H9 (cell line): ENCODE measurements around the gene SPEF2. TPM values are rescaled to one million over a fixed set of nuclear protein-coding genes. Genes with fewer than 3 reads are reported as not detected.

Experiments used
- DNase-seq: peaks from one replicate; pipeline ENCODE4 v3.0.0-alpha.2; 2017
- H2AFZ ChIP-seq: one replicate; pipeline ENCODE4 v1.6.1; 2013; ENCODE audit warnings: mild to moderate bottlenecking, low read length, control low read depth, moderate library complexity
- H2AK5ac ChIP-seq: 2 replicates; pipeline ENCODE4 v1.6.1; 2013; ENCODE audit warnings: low read length, control low read depth, mixed read lengths; ENCODE audit not compliant: insufficient read length
- H2BK120ac ChIP-seq: one replicate; pipeline ENCODE4 v1.6.1; 2013; ENCODE audit warnings: low read depth, mild to moderate bottlenecking, low read length, control low read depth, inconsistent platforms; ENCODE audit not compliant: poor library complexity, severe bottlenecking
- H2BK12ac ChIP-seq: 2 replicates; pipeline ENCODE4 v1.6.1; 2013; ENCODE audit warnings: low read length, control low read depth, mixed read lengths, low read depth; ENCODE audit not compliant: insufficient read length
- H2BK15ac ChIP-seq: 2 replicates; pipeline ENCODE4 v1.6.1; 2013; ENCODE audit warnings: low read depth, low read length, control low read depth
- H2BK20ac ChIP-seq: one replicate; pipeline ENCODE4 v1.6.1; 2013; ENCODE audit warnings: low read depth, mild to moderate bottlenecking, low read length, control low read depth, inconsistent platforms; ENCODE audit not compliant: poor library complexity, severe bottlenecking
- H2BK5ac ChIP-seq: 2 replicates; pipeline ENCODE4 v1.6.1; 2013; ENCODE audit warnings: low read length, control low read depth, mixed read lengths; ENCODE audit not compliant: insufficient read length
- H3K14ac ChIP-seq: 2 replicates; pipeline ENCODE4 v1.6.1; 2013; ENCODE audit warnings: low read length, control low read depth; ENCODE audit not compliant: insufficient read depth
- H3K18ac ChIP-seq: 2 replicates; pipeline ENCODE4 v1.6.1; 2013; ENCODE audit warnings: low read depth, mild to moderate bottlenecking, mixed read lengths, low read length, control low read depth; ENCODE audit not compliant: insufficient read length
- H3K23ac ChIP-seq: 2 replicates; pipeline ENCODE4 v1.6.1; 2013; ENCODE audit warnings: low read length, control low read depth, mixed read lengths, low read depth; ENCODE audit not compliant: insufficient read length
- H3K23me2 ChIP-seq: 2 replicates; pipeline ENCODE4 v1.6.1; 2013; ENCODE audit warnings: low read depth, mild to moderate bottlenecking, mixed read lengths, low read length, control low read depth; ENCODE audit not compliant: insufficient read length, poor library complexity, severe bottlenecking
- H3K27ac ChIP-seq: 2 replicates; pipeline ENCODE4 v1.5.1; 2013; ENCODE audit warnings: low read length, control low read depth, mixed read lengths, low read depth; ENCODE audit not compliant: insufficient read length
- H3K27me3 ChIP-seq: 2 replicates; pipeline ENCODE4 v1.6.1; 2013; ENCODE audit warnings: low read length, control low read depth, inconsistent platforms; ENCODE audit not compliant: insufficient read depth
- H3K4ac ChIP-seq: 2 replicates; pipeline ENCODE4 v1.6.1; 2013; ENCODE audit warnings: low read depth, mild to moderate bottlenecking, control low read depth, inconsistent platforms, low read length, moderate library complexity
- H3K4me1 ChIP-seq: 2 replicates; pipeline ENCODE4 v1.6.1; 2013; ENCODE audit warnings: low read length, control low read depth, inconsistent platforms; ENCODE audit not compliant: insufficient read depth
- H3K4me2 ChIP-seq: 2 replicates; pipeline ENCODE4 v1.6.1; 2013; ENCODE audit warnings: low read length, control low read depth, mixed read lengths; ENCODE audit not compliant: insufficient read length, insufficient read depth
- H3K56ac ChIP-seq: 2 replicates; pipeline ENCODE4 v1.6.1; 2013; ENCODE audit warnings: low read depth, mild to moderate bottlenecking, mixed read lengths, low read length, control low read depth; ENCODE audit not compliant: insufficient read length
- H3K79me1 ChIP-seq: 2 replicates; pipeline ENCODE4 v1.6.1; 2013; ENCODE audit warnings: low read depth, mild to moderate bottlenecking, moderate library complexity, low read length, control low read depth, inconsistent platforms; ENCODE audit not compliant: insufficient read depth, poor library complexity, severe bottlenecking
- H3K79me2 ChIP-seq: 2 replicates; pipeline ENCODE4 v1.6.1; 2013; ENCODE audit warnings: low read length, control low read depth, inconsistent platforms; ENCODE audit not compliant: insufficient read depth
- H3K9ac ChIP-seq: 2 replicates; pipeline ENCODE4 v1.6.1; 2013; ENCODE audit warnings: low read length, control low read depth, mixed read lengths; ENCODE audit not compliant: insufficient read length; ENCODE audit errors: extremely low read depth
- H3K9me3 ChIP-seq: one replicate; pipeline ENCODE4 v1.6.1; 2013; ENCODE audit warnings: low read depth, low read length, inconsistent platforms; ENCODE audit not compliant: control insufficient read depth
- H3T11ph ChIP-seq: one replicate; pipeline ENCODE4 v1.6.1; 2013; ENCODE audit warnings: mild to moderate bottlenecking, low read length, control low read depth, inconsistent platforms
- H4K20me1 ChIP-seq: one replicate; pipeline ENCODE4 v1.6.1; 2013; ENCODE audit not compliant: control insufficient read depth, insufficient read length, insufficient read depth
- H4K5ac ChIP-seq: 2 replicates; pipeline ENCODE4 v1.6.1; 2013; ENCODE audit warnings: low read depth, mild to moderate bottlenecking, mixed read lengths, low read length, control low read depth; ENCODE audit not compliant: insufficient read length
- H4K8ac ChIP-seq: replicated peaks from 2 replicates; pipeline ENCODE4 v1.6.1; 2013; ENCODE audit warnings: low read length, control low read depth, mixed read lengths, low read depth; ENCODE audit not compliant: insufficient read length
- H4K91ac ChIP-seq: 2 replicates; pipeline ENCODE4 v1.6.1; 2013; ENCODE audit warnings: low read depth, mild to moderate bottlenecking, moderate library complexity, mixed read lengths, low read length, control low read depth; ENCODE audit not compliant: insufficient read length
- H3K27ac Mint-ChIP-seq, 3 experiments: 2 replicates in 2 of 3; 3 replicates in 1 of 3; pipeline ENCODE4 v1.8.0; 2020 to 2021; ENCODE audit warnings: mixed read lengths in 3 of 3, mild to moderate bottlenecking in 1 of 3, moderate library complexity in 1 of 3
- H3K27me3 Mint-ChIP-seq: 2 replicates; pipeline ENCODE4 v1.8.0; 2021; ENCODE audit warnings: low read depth, mild to moderate bottlenecking, moderate library complexity, mixed read lengths
- H3K36me3 Mint-ChIP-seq, 3 experiments: 2 replicates in 2 of 3; 3 replicates in 1 of 3; pipeline ENCODE4 v1.8.0; 2020 to 2021; ENCODE audit warnings: low read depth in 3 of 3, mixed read lengths in 3 of 3; ENCODE audit not compliant: insufficient read depth in 1 of 3
- H3K4me1 Mint-ChIP-seq, 2 experiments: 2 replicates each; pipeline ENCODE4 v1.8.0; 2020; ENCODE audit warnings: mixed read lengths in 2 of 2
- H3K4me3 Mint-ChIP-seq, 2 experiments: 2 replicates in 1 of 2; 3 replicates in 1 of 2; pipeline ENCODE4 v1.8.0; 2020 to 2021; ENCODE audit warnings: mild to moderate bottlenecking in 2 of 2, mixed read lengths in 2 of 2, moderate library complexity in 1 of 2
- H3K9me3 Mint-ChIP-seq, 2 experiments: 2 replicates in 1 of 2; 3 replicates in 1 of 2; pipeline ENCODE4 v1.8.0; 2020; ENCODE audit warnings: mild to moderate bottlenecking in 2 of 2, mixed read lengths in 2 of 2, moderate library complexity in 1 of 2
- whole genome bisulfite sequencing: extraction: QIAGEN DNeasy Blood & Tissue Kit; methylation state at CpG from one replicate; pipeline ENCODE4 v1.1.7; 2013; ENCODE audit warnings: missing lambda C conversion rate, low lambda C conversion rate, mixed read lengths; ENCODE audit not compliant: insufficient read length; ENCODE audit errors: extremely low coverage; 5-methylcytosine and 5-hydroxymethylcytosine counted together
- total RNA-seq: library from RNA; stranded (reverse); gene quantifications from 2 replicates; pipeline ENCODE4 v1.2.1, GENCODE V29; 2021
- TF ChIP-seq, protein P1 (sequence below): fragments of 200-600 bp; sonication (generic); conservative IDR thresholded peaks from 3 replicates; pipeline ENCODE4 v1.8.0; 2021; ENCODE audit warnings: antibody characterized with exemption, mild to moderate bottlenecking

SPEF2 gene
- total RNA-seq, 1 experiment from 2014 or later: 1.0 TPM

DNA sequence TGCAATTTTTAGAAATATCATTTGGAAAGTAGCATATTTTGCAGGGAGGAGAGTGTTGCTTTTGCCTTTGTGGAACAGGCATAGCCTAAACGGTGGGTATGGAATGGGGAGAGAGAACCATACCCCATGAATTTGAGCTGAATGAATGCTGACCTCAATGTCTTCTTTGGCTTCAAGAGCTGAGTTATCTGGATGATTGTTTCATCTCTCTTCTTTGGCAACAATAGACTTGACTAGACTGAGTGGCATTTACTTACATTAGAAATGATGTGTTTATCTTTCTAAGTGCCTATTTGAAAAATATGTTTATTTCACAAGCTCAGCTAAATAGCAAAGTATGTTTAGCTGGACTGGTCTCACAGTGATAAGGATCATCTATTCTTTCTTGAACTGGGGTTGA is 42.8 kb downstream of the SPEF2 start:
- no peak overlapping the region for H2BK15ac ChIP-seq
- no peak for DNase-seq
- no peak overlapping the region for H3K23ac ChIP-seq
- H3K4me2 ChIP-seq: no peak overlapping the region
- H2BK5ac ChIP-seq: no peak overlapping the region
- no peak overlapping the region for H2BK12ac ChIP-seq
- no peaks in the 10 kb centered on the region for H3K27me3 ChIP-seq
- TF ChIP-seq, protein P1, sequence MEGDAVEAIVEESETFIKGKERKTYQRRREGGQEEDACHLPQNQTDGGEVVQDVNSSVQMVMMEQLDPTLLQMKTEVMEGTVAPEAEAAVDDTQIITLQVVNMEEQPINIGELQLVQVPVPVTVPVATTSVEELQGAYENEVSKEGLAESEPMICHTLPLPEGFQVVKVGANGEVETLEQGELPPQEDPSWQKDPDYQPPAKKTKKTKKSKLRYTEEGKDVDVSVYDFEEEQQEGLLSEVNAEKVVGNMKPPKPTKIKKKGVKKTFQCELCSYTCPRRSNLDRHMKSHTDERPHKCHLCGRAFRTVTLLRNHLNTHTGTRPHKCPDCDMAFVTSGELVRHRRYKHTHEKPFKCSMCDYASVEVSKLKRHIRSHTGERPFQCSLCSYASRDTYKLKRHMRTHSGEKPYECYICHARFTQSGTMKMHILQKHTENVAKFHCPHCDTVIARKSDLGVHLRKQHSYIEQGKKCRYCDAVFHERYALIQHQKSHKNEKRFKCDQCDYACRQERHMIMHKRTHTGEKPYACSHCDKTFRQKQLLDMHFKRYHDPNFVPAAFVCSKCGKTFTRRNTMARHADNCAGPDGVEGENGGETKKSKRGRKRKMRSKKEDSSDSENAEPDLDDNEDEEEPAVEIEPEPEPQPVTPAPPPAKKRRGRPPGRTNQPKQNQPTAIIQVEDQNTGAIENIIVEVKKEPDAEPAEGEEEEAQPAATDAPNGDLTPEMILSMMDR: no peak
- H4K5ac ChIP-seq: no peak overlapping the region
- no peaks in the 10 kb centered on the region; the same call in 1 of the 2 replicates for H3K4me1 ChIP-seq
- no peak overlapping the region for H3K27ac ChIP-seq
- Mint-ChIP-seq H3K27ac (no peak overlapping the region), H3K9me3 (no peaks in the 10 kb centered on the region), H3K36me3 (no peaks in the 10 kb centered on the region), H3K4me3 (no peak overlapping the region), H3K27me3 (peaks cover 8% of the 10 kb centered on the region), H3K4me1 (peaks cover 10 to 12% of the 10 kb centered on the region in 2 experiments)
- no peak overlapping the region for H3K18ac ChIP-seq
- no peaks in the 10 kb centered on the region for H3K79me2 ChIP-seq
- H2AFZ ChIP-seq: no peak overlapping the region
- H4K91ac ChIP-seq: no peak overlapping the region
- no peaks in the 10 kb centered on the region for H3K79me1 ChIP-seq
- no peaks in the 10 kb centered on the region for H3K23me2 ChIP-seq
- no peak overlapping the region for H3K9ac ChIP-seq
- WGBS: no CpG with 5 or more reads among the region's 1 CpG
- H3K4ac ChIP-seq: no peak overlapping the region
- no peak overlapping the region for H2AK5ac ChIP-seq
- no peak overlapping the region for H3K56ac ChIP-seq
- no peak overlapping the region for H2BK20ac ChIP-seq
- H3K9me3 ChIP-seq: no peaks in the 10 kb centered on the region
- no peak overlapping the region for H3T11ph ChIP-seq
- H4K8ac ChIP-seq: no peak overlapping the region
- no peaks in the 10 kb centered on the region for H4K20me1 ChIP-seq
- no peak overlapping the region for H2BK120ac ChIP-seq
- H3K14ac ChIP-seq: no peak overlapping the region
